Stimulated activated CD4-positive, alpha-beta T cell treated with anti-CD3 and anti-CD28 coated beads, Interleukin-12 subunit alpha, Interleukin-12 subunit beta, amount 100 ng/mL, for 4 hours (primary cell): Measurements from ENCODE around the gene UTP3.
"Not testable (repeated sequence)": the region's sequence is repeated elsewhere in the genome, so short reads cannot be mapped to it uniquely, and the experiment has no call there.

Experiments used
- DNase-seq: peaks from one replicate; pipeline ENCODE4 v3.0.0-alpha.2; 2020

UTP3 gene

GRCh38 chr4:70718811-70719604 lies 30.7 kb downstream of the UTP3 start:
- no peak for DNase-seq

GRCh38 chr4:70721747-70722146 lies 33.4 kb downstream of the UTP3 start, which contains the start of gene RUFY3:
TSS of gene RUFY3 (plus strand) at chr4:70721964. CDS start at chr4:70722574, 610 bp downstream.
- DNase-seq = no peak

- no peak for DNase-seq
Observed at GRCh38 chr4:70722199-70722791, 34.0 kb downstream of the UTP3 start.

- DNase-seq = no peak
Observed at GRCh38 chr4:70724463-70724862, 36.1 kb downstream of the UTP3 start.

GRCh38 chr4:70725633-70726032 lies 37.3 kb downstream of the UTP3 start:
- no peak for DNase-seq

- DNase-seq = not testable (repeated sequence)
Observed at GRCh38 chr4:70726515-70726914, 38.2 kb downstream of the UTP3 start.

GRCh38 chr4:70728091-70728490 lies 39.8 kb downstream of the UTP3 start:
- DNase-seq = no peak

GRCh38 chr4:70732878-70733277 lies 44.5 kb downstream of the UTP3 start:
- DNase-seq = not testable (repeated sequence)

GRCh38 chr4:70734168-70734954 lies 46.0 kb downstream of the UTP3 start:
- no peak for DNase-seq

- no peak for DNase-seq
Observed at GRCh38 chr4:70734971-70735370, 46.6 kb downstream of the UTP3 start.

GRCh38 chr4:70735915-70736314 lies 47.6 kb downstream of the UTP3 start:
- not testable (repeated sequence) for DNase-seq

GRCh38 chr4:70737006-70737405 lies 48.7 kb downstream of the UTP3 start:
- no peak for DNase-seq

- no peak for DNase-seq
Observed at GRCh38 chr4:70737409-70737808, 49.1 kb downstream of the UTP3 start.

GRCh38 chr4:70739496-70740337 lies 51.4 kb downstream of the UTP3 start:
- no peak for DNase-seq
